ENCODE data around the gene ASTN1. TPM values are rescaled to one million over a fixed set of nuclear protein-coding genes. Genes with fewer than 3 reads are reported as not detected.

ASTN1 gene
- polyA plus RNA-seq, 1 of the 3 experiments (the other 2 are of a cell fraction), result 0.13 TPM

DNA sequence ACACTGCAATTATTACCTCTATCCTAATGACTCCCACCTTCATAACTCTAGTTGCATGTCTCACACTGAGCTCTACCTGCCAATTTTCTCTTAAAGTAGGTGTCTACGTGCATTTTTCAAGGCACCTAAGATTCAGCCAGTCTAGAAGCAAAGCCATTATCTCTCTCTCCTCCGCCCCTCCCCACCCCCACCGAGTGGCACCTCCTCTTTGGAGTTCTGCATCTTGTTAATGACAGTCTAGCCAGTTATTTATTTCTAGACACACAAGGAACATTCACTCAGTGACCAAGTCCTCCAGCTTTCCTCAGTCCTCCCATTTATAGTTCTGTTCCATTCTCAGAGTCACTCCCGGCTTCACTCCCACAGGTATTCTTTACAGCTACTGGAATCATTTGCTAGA is 47.6 kb downstream of the ASTN1 start:
- Histone ChIP-seq H3K4me2 (no peak overlapping the region), H3K4me3 (ENCODE audit: low read depth in 2 of 2, low read length in 1 of 2) (no peak overlapping the region), H3K4me1 (ENCODE audit: control insufficient read depth in 1 of 2, insufficient read depth in 2 of 2, low read depth in 1 of 2, low read length in 1 of 2) (peaks cover 0 to 8% of the 10 kb centered on the region in 2 experiments; a peak in 1 of 4 replicates), H3F3A (replicated peaks; ENCODE audit: insufficient read depth) (no peaks in the 10 kb centered on the region), H3K9me2 (no peaks in the 10 kb centered on the region), H3K79me2 (ENCODE audit: insufficient read depth) (no peaks in the 10 kb centered on the region), H4K20me1 (ENCODE audit: insufficient read depth) (no peaks in the 10 kb centered on the region), H3K9me3 (no peaks in the 10 kb centered on the region), H3K9ac (no peak overlapping the region), H3K36me3 (replicated peaks in 1 of 2; ENCODE audit: control insufficient read depth in 1 of 2, insufficient read depth in 2 of 2, low read length in 1 of 2) (no peaks in the 10 kb centered on the region), H3K27me3 (ENCODE audit: insufficient read depth) (no peaks in the 10 kb centered on the region), H3K27ac (ENCODE audit: low read depth in 2 of 2, low read length in 1 of 2) (no peak overlapping the region), H2AFZ (ENCODE audit: low read depth) (no peak overlapping the region)
- CTCF ChIA-PET, result interaction anchor here (0.6 to 1.1 kb wide), 2 partner anchors 39 to 830 kb away, joined by 3 to 4 read pairs; no protein-coding TSS in a partner anchor
- TF ChIP-seq TEAD4 (IDR thresholded peaks at IDR 0.05; ENCODE audit: borderline replicate concordance, insufficient read depth) (no peak), FOXM1 (IDR thresholded peaks at IDR 0.05; ENCODE audit: low read depth) (no peak), JUND (IDR thresholded peaks at IDR 0.05) (no peak), RXRA (IDR thresholded peaks at IDR 0.05; ENCODE audit: borderline replicate concordance, low read depth) (no peak), YY1 (IDR thresholded peaks at IDR 0.05; ENCODE audit: low read depth) (no peak), RFX5 (IDR thresholded peaks at IDR 0.05; ENCODE audit: low read length) (no peak), FOXJ3 (CRISPR knock-in tag; IDR thresholded peaks at IDR 0.05) (no peak)
- TF ChIP-seq, protein P1, sequence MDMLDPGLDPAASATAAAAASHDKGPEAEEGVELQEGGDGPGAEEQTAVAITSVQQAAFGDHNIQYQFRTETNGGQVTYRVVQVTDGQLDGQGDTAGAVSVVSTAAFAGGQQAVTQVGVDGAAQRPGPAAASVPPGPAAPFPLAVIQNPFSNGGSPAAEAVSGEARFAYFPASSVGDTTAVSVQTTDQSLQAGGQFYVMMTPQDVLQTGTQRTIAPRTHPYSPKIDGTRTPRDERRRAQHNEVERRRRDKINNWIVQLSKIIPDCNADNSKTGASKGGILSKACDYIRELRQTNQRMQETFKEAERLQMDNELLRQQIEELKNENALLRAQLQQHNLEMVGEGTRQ (IDR thresholded peaks at IDR 0.05; ENCODE audit: borderline replicate concordance, low read depth, low read length), result no peak
- TF ChIP-seq, protein P2, sequence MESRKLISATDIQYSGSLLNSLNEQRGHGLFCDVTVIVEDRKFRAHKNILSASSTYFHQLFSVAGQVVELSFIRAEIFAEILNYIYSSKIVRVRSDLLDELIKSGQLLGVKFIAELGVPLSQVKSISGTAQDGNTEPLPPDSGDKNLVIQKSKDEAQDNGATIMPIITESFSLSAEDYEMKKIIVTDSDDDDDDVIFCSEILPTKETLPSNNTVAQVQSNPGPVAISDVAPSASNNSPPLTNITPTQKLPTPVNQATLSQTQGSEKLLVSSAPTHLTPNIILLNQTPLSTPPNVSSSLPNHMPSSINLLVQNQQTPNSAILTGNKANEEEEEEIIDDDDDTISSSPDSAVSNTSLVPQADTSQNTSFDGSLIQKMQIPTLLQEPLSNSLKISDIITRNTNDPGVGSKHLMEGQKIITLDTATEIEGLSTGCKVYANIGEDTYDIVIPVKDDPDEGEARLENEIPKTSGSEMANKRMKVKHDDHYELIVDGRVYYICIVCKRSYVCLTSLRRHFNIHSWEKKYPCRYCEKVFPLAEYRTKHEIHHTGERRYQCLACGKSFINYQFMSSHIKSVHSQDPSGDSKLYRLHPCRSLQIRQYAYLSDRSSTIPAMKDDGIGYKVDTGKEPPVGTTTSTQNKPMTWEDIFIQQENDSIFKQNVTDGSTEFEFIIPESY (IDR thresholded peaks at IDR 0.05; ENCODE audit: borderline replicate concordance, low read depth), result no peak
- TF ChIP-seq, protein P3, sequence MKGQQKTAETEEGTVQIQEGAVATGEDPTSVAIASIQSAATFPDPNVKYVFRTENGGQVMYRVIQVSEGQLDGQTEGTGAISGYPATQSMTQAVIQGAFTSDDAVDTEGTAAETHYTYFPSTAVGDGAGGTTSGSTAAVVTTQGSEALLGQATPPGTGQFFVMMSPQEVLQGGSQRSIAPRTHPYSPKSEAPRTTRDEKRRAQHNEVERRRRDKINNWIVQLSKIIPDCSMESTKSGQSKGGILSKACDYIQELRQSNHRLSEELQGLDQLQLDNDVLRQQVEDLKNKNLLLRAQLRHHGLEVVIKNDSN (IDR thresholded peaks at IDR 0.05; ENCODE audit: borderline replicate concordance, low read depth), result no peak
- TF ChIP-seq, protein P4, sequence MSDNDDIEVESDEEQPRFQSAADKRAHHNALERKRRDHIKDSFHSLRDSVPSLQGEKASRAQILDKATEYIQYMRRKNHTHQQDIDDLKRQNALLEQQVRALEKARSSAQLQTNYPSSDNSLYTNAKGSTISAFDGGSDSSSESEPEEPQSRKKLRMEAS (IDR thresholded peaks at IDR 0.05; ENCODE audit: low read depth), result no peak
- POLR2A ChIA-PET, result no interaction called here
- WGBS (ENCODE audit: low lambda C conversion rate), result 30% methylated on average over 4 of the region's 4 CpGs
- no peak for DNase-seq

DNA sequence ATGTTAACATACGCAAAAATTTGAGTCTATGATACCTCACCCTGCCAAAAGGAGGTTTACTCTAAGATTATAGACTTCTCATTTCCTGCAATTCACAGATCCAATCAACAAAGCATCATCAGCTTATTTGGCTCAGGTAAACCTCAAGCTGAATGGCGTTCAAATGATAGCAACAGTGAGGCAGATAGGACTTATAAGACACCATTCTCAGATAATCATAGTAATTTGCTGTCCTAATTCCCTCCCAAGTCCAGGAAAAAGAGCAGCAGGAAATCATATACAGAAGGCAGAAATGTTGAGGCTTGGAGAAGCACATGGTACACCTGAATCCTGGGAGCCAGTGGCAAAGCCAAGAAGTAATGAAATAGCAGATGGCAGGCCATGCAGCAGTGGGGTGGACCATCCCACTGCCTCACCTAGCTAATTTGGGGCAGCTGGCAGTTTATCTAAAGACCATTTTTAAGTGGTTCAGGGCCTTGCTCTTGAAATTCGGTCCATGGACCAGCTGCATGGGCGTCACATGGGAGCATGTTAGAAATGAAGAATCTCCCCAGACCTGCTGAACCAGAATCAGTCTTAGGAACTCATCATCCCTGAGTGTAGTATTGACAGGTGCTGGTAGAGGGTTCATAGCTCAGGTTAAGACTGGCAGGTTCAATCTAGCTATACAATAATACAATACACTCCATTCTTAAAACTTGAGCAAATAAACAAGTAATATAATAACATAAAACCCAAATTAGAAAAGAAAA is 57.7 kb downstream of the ASTN1 start:
- Histone ChIP-seq H3K27ac (ENCODE audit: low read depth in 2 of 2, low read length in 1 of 2) (no peak overlapping the region), H3F3A (replicated peaks; ENCODE audit: insufficient read depth) (no peaks in the 10 kb centered on the region), H3K79me2 (ENCODE audit: insufficient read depth) (no peaks in the 10 kb centered on the region), H2AFZ (ENCODE audit: low read depth) (no peak overlapping the region), H3K4me3 (ENCODE audit: low read depth in 2 of 2, low read length in 1 of 2) (no peak overlapping the region), H4K20me1 (ENCODE audit: insufficient read depth) (no peaks in the 10 kb centered on the region), H3K27me3 (ENCODE audit: insufficient read depth) (no peaks in the 10 kb centered on the region), H3K9ac (no peak overlapping the region), H3K9me2 (no peaks in the 10 kb centered on the region), H3K4me1 (ENCODE audit: control insufficient read depth in 1 of 2, insufficient read depth in 2 of 2, low read depth in 1 of 2, low read length in 1 of 2) (peaks cover 0 to 3% of the 10 kb centered on the region in 2 experiments; a peak in 1 of 4 replicates), H3K36me3 (replicated peaks in 1 of 2; ENCODE audit: control insufficient read depth in 1 of 2, insufficient read depth in 2 of 2, low read length in 1 of 2) (no peaks in the 10 kb centered on the region), H3K9me3 (no peaks in the 10 kb centered on the region), H3K4me2 (no peak overlapping the region)
- CTCF ChIA-PET, result no interaction called here
- POLR2A ChIA-PET, result no interaction called here
- WGBS (ENCODE audit: low lambda C conversion rate), result 12% methylated on average over 4 of the region's 4 CpGs
- no peak for DNase-seq
- TF ChIP-seq EP300 (IDR thresholded peaks at IDR 0.05; ENCODE audit: borderline replicate concordance in 1 of 2, low read depth in 1 of 2, low read length in 1 of 2), result no peak
- TF ChIP-seq TCF12 (IDR thresholded peaks at IDR 0.05), result no peak
- no peak for TF ChIP-seq MXI1 (IDR thresholded peaks at IDR 0.05; ENCODE audit: low read depth, low read length)
- no peak for TF ChIP-seq TEAD4 (IDR thresholded peaks at IDR 0.05; ENCODE audit: borderline replicate concordance, insufficient read depth)
- TF ChIP-seq, protein P4 (IDR thresholded peaks at IDR 0.05; ENCODE audit: low read depth), result no peak
- TF ChIP-seq NRF1 (IDR thresholded peaks at IDR 0.05; ENCODE audit: low read depth, low read length), result no peak
- TF ChIP-seq, protein P5, sequence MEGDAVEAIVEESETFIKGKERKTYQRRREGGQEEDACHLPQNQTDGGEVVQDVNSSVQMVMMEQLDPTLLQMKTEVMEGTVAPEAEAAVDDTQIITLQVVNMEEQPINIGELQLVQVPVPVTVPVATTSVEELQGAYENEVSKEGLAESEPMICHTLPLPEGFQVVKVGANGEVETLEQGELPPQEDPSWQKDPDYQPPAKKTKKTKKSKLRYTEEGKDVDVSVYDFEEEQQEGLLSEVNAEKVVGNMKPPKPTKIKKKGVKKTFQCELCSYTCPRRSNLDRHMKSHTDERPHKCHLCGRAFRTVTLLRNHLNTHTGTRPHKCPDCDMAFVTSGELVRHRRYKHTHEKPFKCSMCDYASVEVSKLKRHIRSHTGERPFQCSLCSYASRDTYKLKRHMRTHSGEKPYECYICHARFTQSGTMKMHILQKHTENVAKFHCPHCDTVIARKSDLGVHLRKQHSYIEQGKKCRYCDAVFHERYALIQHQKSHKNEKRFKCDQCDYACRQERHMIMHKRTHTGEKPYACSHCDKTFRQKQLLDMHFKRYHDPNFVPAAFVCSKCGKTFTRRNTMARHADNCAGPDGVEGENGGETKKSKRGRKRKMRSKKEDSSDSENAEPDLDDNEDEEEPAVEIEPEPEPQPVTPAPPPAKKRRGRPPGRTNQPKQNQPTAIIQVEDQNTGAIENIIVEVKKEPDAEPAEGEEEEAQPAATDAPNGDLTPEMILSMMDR (IDR thresholded peaks at IDR 0.05), result no peak
